Measurements from ENCODE around the gene ARL4D. TPM values are rescaled to one million over a fixed set of nuclear protein-coding genes. Genes with fewer than 3 reads are reported as not detected.

The ARL4D gene
- total and polyA plus RNA-seq, 2 donors: 1.7 to 26.8 TPM

DNA sequence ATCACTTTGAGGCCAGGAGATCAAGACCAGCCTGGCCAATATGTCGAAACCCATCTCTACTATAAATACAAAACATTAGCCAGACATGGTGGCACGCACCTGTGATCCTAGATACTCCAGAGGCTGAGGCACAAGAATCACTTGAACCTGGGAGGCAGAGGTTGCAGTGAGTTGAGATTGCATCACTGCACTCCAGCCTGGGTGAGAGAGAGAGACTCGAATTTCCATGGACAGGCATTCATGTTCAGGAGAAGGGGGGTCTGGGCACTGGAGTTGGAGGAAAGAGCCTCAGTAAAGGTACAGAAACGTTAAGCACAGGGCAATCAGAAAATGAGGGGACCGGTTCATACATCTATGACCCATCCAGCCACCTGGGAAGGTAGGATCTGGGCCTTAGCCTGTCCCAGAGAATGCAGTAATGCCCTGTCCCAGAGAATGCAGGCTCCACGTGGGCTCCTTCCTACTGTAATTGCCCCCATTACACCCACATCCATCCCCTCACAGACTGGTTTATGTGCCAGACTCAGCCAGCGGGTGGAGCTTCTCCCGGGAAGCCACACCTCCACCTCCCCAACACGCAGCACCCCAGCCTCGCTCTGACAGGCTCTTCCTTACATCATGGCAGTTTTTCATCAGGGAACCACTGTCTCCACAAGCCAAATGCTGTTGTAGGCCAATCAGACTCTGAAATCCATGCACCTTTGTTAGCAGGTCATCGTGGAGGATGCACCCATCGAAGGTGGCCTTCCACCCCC lies 21.6 kb upstream of the ARL4D start:
- Histone ChIP-seq H3K36me3 (ENCODE audit: control insufficient read depth in 2 of 2, insufficient read depth in 2 of 2, low read length in 1 of 2) (no peaks in the 10 kb centered on the region), H3K4me3 (ENCODE audit: low read length in 2 of 2) (no peak overlapping the region), H3K27ac (ENCODE audit: low read depth in 1 of 2, low read length in 1 of 2) (no peak overlapping the region), H3K27me3 (ENCODE audit: control insufficient read depth in 2 of 2, insufficient read depth in 1 of 2, low read length in 1 of 2) (no peaks in the 10 kb centered on the region), H3K4me1 (ENCODE audit: control insufficient read depth in 2 of 2, insufficient read depth in 2 of 2, low read length in 2 of 2) (peaks cover 5 to 10% of the 10 kb centered on the region in 2 donors), H3K9me3 (ENCODE audit: control insufficient read depth in 2 of 2, insufficient read depth in 1 of 2, low read length in 1 of 2) (peaks cover 1 to 26% of the 10 kb centered on the region in 2 donors)
- WGBS: 95% methylated on average over 12 of the region's 12 CpGs
- no peak for DNase-seq (ENCODE audit: low read depth in 6 of 9, low spot score in 9 of 9)

DNA sequence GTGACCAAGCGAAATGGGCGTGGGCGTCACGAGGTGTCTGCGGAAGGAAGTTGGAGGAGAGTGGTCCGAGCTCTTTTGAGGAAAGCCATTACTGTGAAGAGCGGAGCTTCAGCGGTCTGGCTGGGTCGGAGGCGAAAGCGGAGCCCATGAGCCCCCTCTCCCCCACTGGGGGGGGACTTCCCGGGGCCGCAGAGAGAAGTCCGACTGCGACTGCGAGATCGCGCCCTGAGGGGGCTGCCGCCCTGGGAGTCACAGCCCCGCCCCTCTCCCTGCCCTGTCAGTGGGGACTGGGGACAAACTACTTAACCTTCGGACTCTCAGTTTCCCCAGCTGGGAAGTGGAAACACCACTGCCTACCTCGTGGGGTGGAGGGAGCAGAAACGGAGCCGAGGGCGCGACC lies 20.0 kb upstream of the ARL4D start:
- H3K27me3 ChIP-seq (ENCODE audit: control insufficient read depth in 2 of 2, insufficient read depth in 1 of 2, low read length in 1 of 2): no peaks in the 10 kb centered on the region
- no peak overlapping the region for H3K4me3 ChIP-seq (ENCODE audit: low read length in 2 of 2)
- peaks cover 1 to 26% of the 10 kb centered on the region in 2 donors for H3K9me3 ChIP-seq (ENCODE audit: control insufficient read depth in 2 of 2, insufficient read depth in 1 of 2, low read length in 1 of 2)
- no peak overlapping the region for H3K27ac ChIP-seq (ENCODE audit: low read depth in 1 of 2, low read length in 1 of 2)
- H3K4me1 ChIP-seq (ENCODE audit: control insufficient read depth in 2 of 2, insufficient read depth in 2 of 2, low read length in 2 of 2): no peaks in the 10 kb centered on the region
- DNase-seq (ENCODE audit: low read depth in 6 of 9, low spot score in 9 of 9): no peak
- WGBS: 97% methylated on average over 26 of the region's 26 CpGs
- H3K36me3 ChIP-seq (ENCODE audit: control insufficient read depth in 2 of 2, insufficient read depth in 2 of 2, low read length in 1 of 2): no peaks in the 10 kb centered on the region

DNA sequence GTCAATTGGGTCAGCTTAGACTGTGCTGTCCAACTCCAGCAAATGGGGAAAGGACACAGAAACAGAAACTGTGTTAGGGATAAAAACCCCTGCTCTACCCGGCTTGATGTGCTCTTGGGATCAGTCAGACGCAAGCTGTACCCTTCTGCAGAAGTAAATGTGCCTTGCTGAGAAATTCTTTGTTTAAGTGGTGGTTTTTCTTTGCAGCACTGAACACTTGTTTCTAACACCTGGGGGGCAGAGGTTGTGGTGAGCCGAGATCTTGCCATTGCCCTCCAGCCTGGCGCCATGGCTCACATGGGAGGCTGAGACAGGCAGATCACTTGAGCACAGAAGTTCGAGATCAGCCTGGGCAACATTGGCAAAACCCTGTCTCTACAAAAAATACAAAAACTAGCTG lies 18.5 kb upstream of the ARL4D start:
- no peaks in the 10 kb centered on the region for H3K27me3 ChIP-seq (ENCODE audit: control insufficient read depth in 2 of 2, insufficient read depth in 1 of 2, low read length in 1 of 2)
- no peaks in the 10 kb centered on the region for H3K4me1 ChIP-seq (ENCODE audit: control insufficient read depth in 2 of 2, insufficient read depth in 2 of 2, low read length in 2 of 2)
- no peak for DNase-seq (ENCODE audit: low read depth in 6 of 9, low spot score in 9 of 9)
- no peaks in the 10 kb centered on the region for H3K36me3 ChIP-seq (ENCODE audit: control insufficient read depth in 2 of 2, insufficient read depth in 2 of 2, low read length in 1 of 2)
- WGBS: 83% methylated on average over 5 of the region's 5 CpGs
- H3K9me3 ChIP-seq (ENCODE audit: control insufficient read depth in 2 of 2, insufficient read depth in 1 of 2, low read length in 1 of 2): peaks cover 1 to 26% of the 10 kb centered on the region in 2 donors
- no peak overlapping the region for H3K4me3 ChIP-seq (ENCODE audit: low read length in 2 of 2)
- H3K27ac ChIP-seq (ENCODE audit: low read depth in 1 of 2, low read length in 1 of 2): no peak overlapping the region

DNA sequence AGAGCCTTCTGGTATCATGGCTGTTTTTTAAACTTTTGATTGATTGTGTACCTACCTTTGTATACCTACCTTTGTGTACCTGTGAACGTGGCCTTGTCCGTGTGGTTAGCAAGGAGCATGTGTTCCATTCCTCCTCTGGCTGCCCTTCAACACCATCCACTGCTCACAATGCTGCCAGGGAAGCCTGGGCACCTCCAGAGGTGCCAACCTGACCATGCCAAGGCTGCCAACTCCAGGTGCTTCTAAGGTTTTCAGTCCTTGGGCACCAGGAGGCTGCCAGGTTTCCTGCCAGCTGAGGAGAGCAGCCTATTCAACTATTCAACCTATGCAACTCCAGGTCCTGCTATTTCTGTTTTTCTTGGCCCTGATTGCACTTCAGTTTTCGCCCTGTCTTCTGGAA lies 17.6 kb upstream of the ARL4D start:
- Histone ChIP-seq H3K4me1 (ENCODE audit: control insufficient read depth in 2 of 2, insufficient read depth in 2 of 2, low read length in 2 of 2) (no peaks in the 10 kb centered on the region), H3K4me3 (ENCODE audit: low read length in 2 of 2) (no peak overlapping the region), H3K27me3 (ENCODE audit: control insufficient read depth in 2 of 2, insufficient read depth in 1 of 2, low read length in 1 of 2) (no peaks in the 10 kb centered on the region), H3K9me3 (ENCODE audit: control insufficient read depth in 2 of 2, insufficient read depth in 1 of 2, low read length in 1 of 2) (peaks cover 1 to 26% of the 10 kb centered on the region in 2 donors), H3K27ac (ENCODE audit: low read depth in 1 of 2, low read length in 1 of 2) (no peak overlapping the region), H3K36me3 (ENCODE audit: control insufficient read depth in 2 of 2, insufficient read depth in 2 of 2, low read length in 1 of 2) (no peaks in the 10 kb centered on the region)
- no peak for DNase-seq (ENCODE audit: low read depth in 6 of 9, low spot score in 9 of 9)
- WGBS: 92% methylated on average over 3 of the region's 3 CpGs

DNA sequence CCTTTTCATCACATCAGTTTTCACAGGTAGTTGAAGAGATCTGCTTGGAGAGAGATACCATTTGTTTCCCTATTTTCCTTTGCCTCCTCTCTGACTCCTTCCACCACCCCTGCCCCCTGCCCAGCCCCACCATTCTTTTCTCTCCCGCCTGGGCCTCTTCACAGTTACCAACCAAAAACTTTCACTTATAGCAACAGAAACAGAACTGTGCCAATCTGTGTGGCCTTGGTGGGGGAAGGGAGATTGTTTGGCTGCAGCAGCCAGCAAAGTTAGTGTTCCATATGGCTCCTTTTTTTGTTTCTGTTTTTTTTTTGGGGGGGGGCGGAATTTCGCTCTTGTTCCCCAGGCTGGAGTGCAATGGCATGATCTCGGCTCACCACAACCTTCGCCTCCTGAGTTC lies 17.2 kb upstream of the ARL4D start:
- H3K4me3 ChIP-seq (ENCODE audit: low read length in 2 of 2): no peak overlapping the region
- no peak overlapping the region for H3K27ac ChIP-seq (ENCODE audit: low read depth in 1 of 2, low read length in 1 of 2)
- WGBS: 93% methylated on average over 5 of the region's 5 CpGs
- H3K4me1 ChIP-seq (ENCODE audit: control insufficient read depth in 2 of 2, insufficient read depth in 2 of 2, low read length in 2 of 2): no peaks in the 10 kb centered on the region
- H3K9me3 ChIP-seq (ENCODE audit: control insufficient read depth in 2 of 2, insufficient read depth in 1 of 2, low read length in 1 of 2): peaks cover 1 to 26% of the 10 kb centered on the region in 2 donors
- no peaks in the 10 kb centered on the region for H3K27me3 ChIP-seq (ENCODE audit: control insufficient read depth in 2 of 2, insufficient read depth in 1 of 2, low read length in 1 of 2)
- no peaks in the 10 kb centered on the region for H3K36me3 ChIP-seq (ENCODE audit: control insufficient read depth in 2 of 2, insufficient read depth in 2 of 2, low read length in 1 of 2)
- DNase-seq (ENCODE audit: low read depth in 6 of 9, low spot score in 9 of 9): no peak

DNA sequence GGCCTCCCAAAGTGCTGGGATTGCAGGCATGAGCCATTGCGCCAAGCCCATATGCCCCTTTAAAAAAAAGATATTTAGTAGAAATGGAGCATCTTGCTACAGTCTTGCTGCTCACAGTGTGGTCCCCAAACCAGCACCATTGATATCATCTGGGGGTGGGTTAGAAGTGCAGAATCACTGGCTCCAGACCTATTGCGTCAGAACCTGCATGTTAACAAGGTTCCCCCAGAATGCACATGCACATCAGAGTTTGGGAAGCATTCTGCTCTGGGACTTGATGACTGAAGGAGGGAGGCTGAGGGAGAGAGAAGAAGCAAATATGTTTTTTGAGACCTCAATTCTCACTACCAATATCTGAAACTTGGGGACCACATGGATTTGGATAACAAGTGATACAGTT lies 16.0 kb upstream of the ARL4D start:
- over 99% methylated on average over 2 of the region's 2 CpGs for WGBS

DNA sequence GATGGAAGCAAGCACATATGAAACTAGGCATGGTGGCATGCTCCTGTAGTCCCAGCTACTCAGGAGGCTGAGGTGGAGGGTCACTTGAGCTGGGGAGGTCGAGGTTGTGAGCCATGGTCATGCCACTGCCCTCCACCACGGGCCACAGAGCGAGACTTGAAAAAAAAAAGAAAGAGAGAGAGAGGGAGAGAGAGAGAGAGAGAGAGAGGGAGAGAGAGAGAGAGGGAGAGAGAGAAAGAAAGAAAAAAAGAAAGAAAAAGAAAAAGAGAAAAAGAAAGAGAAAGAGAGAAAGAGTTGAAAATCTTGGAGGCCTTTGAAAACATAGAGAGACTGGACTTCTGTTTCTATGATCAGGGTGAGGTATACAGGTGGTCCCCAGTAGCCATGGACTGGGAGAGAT lies 15.4 kb upstream of the ARL4D start:
- H3K4me3 ChIP-seq (ENCODE audit: low read length in 2 of 2): no peak overlapping the region
- peaks cover 6 to 9% of the 10 kb centered on the region in 2 donors for H3K4me1 ChIP-seq (ENCODE audit: control insufficient read depth in 2 of 2, insufficient read depth in 2 of 2, low read length in 2 of 2)
- H3K9me3 ChIP-seq (ENCODE audit: control insufficient read depth in 2 of 2, insufficient read depth in 1 of 2, low read length in 1 of 2): peaks cover 1 to 30% of the 10 kb centered on the region in 2 donors
- H3K36me3 ChIP-seq (ENCODE audit: control insufficient read depth in 2 of 2, insufficient read depth in 2 of 2, low read length in 1 of 2): no peaks in the 10 kb centered on the region
- 89% methylated on average over 3 of the region's 3 CpGs for WGBS
- no peaks in the 10 kb centered on the region for H3K27me3 ChIP-seq (ENCODE audit: control insufficient read depth in 2 of 2, insufficient read depth in 1 of 2, low read length in 1 of 2)
- no peak for DNase-seq (ENCODE audit: low read depth in 6 of 9, low spot score in 9 of 9)
- no peak overlapping the region for H3K27ac ChIP-seq (ENCODE audit: low read depth in 1 of 2, low read length in 1 of 2)

More for the DNA sequence above, 16.0 kb upstream of the ARL4D start:
- H3K4me3 ChIP-seq (ENCODE audit: low read length in 2 of 2): no peak overlapping the region
- no peak for DNase-seq (ENCODE audit: low read depth in 6 of 9, low spot score in 9 of 9)
- H3K9me3 ChIP-seq (ENCODE audit: control insufficient read depth in 2 of 2, insufficient read depth in 1 of 2, low read length in 1 of 2): peaks cover 1 to 28% of the 10 kb centered on the region in 2 donors
- no peaks in the 10 kb centered on the region for H3K36me3 ChIP-seq (ENCODE audit: control insufficient read depth in 2 of 2, insufficient read depth in 2 of 2, low read length in 1 of 2)
- H3K27ac ChIP-seq (ENCODE audit: low read depth in 1 of 2, low read length in 1 of 2): no peak overlapping the region
- H3K4me1 ChIP-seq (ENCODE audit: control insufficient read depth in 2 of 2, insufficient read depth in 2 of 2, low read length in 2 of 2): peaks cover 4 to 9% of the 10 kb centered on the region in 2 donors
- H3K27me3 ChIP-seq (ENCODE audit: control insufficient read depth in 2 of 2, insufficient read depth in 1 of 2, low read length in 1 of 2): no peaks in the 10 kb centered on the region

DNA sequence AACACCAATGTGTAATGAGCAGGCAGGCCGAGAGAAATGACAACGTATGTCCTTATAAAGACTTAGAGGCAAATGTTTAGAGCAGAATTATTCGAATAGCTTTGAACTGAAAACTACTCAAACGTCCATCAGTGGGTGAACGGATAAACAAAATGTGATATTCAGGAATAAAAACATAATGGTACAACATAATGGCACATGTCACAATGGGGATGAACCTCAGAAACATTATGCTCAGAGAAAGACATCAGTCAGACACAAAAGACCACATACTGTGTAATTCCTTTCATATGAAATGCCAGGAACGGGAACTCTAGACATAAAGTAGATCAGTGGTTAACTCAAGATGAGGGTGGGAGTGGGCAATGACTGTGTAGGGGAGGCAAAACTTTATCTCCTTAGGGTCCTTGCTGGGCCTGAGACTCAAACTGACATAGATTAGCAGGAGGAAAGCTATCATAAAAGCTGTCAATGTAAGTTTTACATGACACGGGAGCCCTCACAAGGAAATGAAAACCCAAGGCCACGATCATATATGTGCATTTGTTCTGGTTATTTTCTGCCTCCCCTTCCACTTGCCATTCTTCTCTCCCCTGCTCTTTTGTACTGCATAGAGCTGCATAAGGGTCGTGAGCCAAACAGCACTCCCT lies 14.8 kb upstream of the ARL4D start:
- H3K4me1 ChIP-seq (ENCODE audit: control insufficient read depth in 2 of 2, insufficient read depth in 2 of 2, low read length in 2 of 2): peaks cover 9% of the 10 kb centered on the region in 2 donors
- no peak for DNase-seq (ENCODE audit: low read depth in 6 of 9, low spot score in 9 of 9)
- no peaks in the 10 kb centered on the region for H3K27me3 ChIP-seq (ENCODE audit: control insufficient read depth in 2 of 2, insufficient read depth in 1 of 2, low read length in 1 of 2)
- no peak overlapping the region for H3K27ac ChIP-seq (ENCODE audit: low read depth in 1 of 2, low read length in 1 of 2)
- H3K36me3 ChIP-seq (ENCODE audit: control insufficient read depth in 2 of 2, insufficient read depth in 2 of 2, low read length in 1 of 2): no peaks in the 10 kb centered on the region
- H3K4me3 ChIP-seq (ENCODE audit: low read length in 2 of 2): no peak overlapping the region
- 91% methylated on average over 9 of the region's 9 CpGs for WGBS
- H3K9me3 ChIP-seq (ENCODE audit: control insufficient read depth in 2 of 2, insufficient read depth in 1 of 2, low read length in 1 of 2): peaks cover 3 to 24% of the 10 kb centered on the region in 2 donors

DNA sequence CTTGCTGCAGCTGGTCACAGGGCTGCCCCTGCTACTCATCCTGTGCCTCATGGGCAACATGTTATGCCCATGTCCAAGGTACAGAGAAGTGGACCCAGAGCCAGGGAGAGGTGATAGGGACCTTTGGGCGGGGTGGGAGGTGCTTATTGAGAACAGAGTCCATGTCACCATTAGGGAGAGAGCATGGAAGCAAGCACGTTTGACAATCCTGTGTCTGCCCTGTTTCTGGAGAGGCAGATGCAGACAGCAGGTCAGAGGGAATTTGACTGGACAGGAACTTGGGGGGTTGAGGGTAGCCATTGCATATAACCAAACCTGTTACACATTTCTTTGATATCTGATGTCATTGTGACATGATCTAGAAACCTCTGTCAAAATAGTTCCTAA lies 14.3 kb upstream of the ARL4D start:
- H3K4me3 ChIP-seq (ENCODE audit: low read length in 2 of 2): no peak overlapping the region
- peak overlapping the region in 1 of 2 donors; percentile 34 for H3K27ac ChIP-seq (ENCODE audit: low read depth in 1 of 2, low read length in 1 of 2)
- no peaks in the 10 kb centered on the region for H3K27me3 ChIP-seq (ENCODE audit: control insufficient read depth in 2 of 2, insufficient read depth in 1 of 2, low read length in 1 of 2)
- peaks cover 3 to 19% of the 10 kb centered on the region in 2 donors for H3K9me3 ChIP-seq (ENCODE audit: control insufficient read depth in 2 of 2, insufficient read depth in 1 of 2, low read length in 1 of 2)
- 85% methylated on average over 2 of the region's 2 CpGs for WGBS
- no peak for DNase-seq (ENCODE audit: low read depth in 6 of 9, low spot score in 9 of 9)
- H3K36me3 ChIP-seq (ENCODE audit: control insufficient read depth in 2 of 2, insufficient read depth in 2 of 2, low read length in 1 of 2): no peaks in the 10 kb centered on the region
- peaks cover 9 to 11% of the 10 kb centered on the region in 2 donors for H3K4me1 ChIP-seq (ENCODE audit: control insufficient read depth in 2 of 2, insufficient read depth in 2 of 2, low read length in 2 of 2)

All from thymus (tissue), 11 donors.